ENCODE data around the gene USP9X. TPM values are rescaled to one million over a fixed set of nuclear protein-coding genes. Genes with fewer than 3 reads are reported as not detected.
"Not testable (repeated sequence)": the region's sequence is repeated elsewhere in the genome, so short reads cannot be mapped to it uniquely, and the experiment has no call there.

The USP9X gene
- total and polyA plus RNA-seq, 5 donors: 13.3 to 72.6 (median 59.1) TPM

GRCh38 chrX:41198410-41198809 lies 113.2 kb downstream of the USP9X start:
- WGBS: 94% methylated on average over 1 of the region's 1 CpG
- no peak overlapping the region for H3K4me3 ChIP-seq (ENCODE audit: low read length)
- H3K4me1 ChIP-seq (ENCODE audit: control insufficient read depth, insufficient read depth, low read length): no peaks in the 10 kb centered on the region
- H3K9me3 ChIP-seq (ENCODE audit: control insufficient read depth, low read length): no peaks in the 10 kb centered on the region
- H3K27me3 ChIP-seq (ENCODE audit: control insufficient read depth, insufficient read depth): no peaks in the 10 kb centered on the region
- intact Hi-C loops (cut with DNase I): no loop called here
- no peak for DNase-seq
- no peak for ATAC-seq
- no peak overlapping the region for H3K27ac ChIP-seq (ENCODE audit: low read length)

GRCh38 chrX:41200785-41201184 lies 115.5 kb downstream of the USP9X start:
- Histone ChIP-seq H3K27me3 (ENCODE audit: control insufficient read depth, insufficient read depth) (no peaks in the 10 kb centered on the region), H3K27ac (ENCODE audit: low read length) (no peak overlapping the region), H3K4me1 (ENCODE audit: control insufficient read depth, insufficient read depth, low read length) (no peaks in the 10 kb centered on the region), H3K9me3 (ENCODE audit: control insufficient read depth, low read length) (no peaks in the 10 kb centered on the region), H3K4me3 (ENCODE audit: low read length) (no peak overlapping the region)
- DNase-seq (no peak), ATAC-seq (no peak)
- WGBS: 97% methylated on average over 7 of the region's 7 CpGs
- intact Hi-C loops (cut with DNase I): no loop called here

- WGBS: 100% methylated on average over 1 of the region's 1 CpG
- Histone ChIP-seq H3K4me3 (ENCODE audit: low read length) (no peak overlapping the region), H3K4me1 (ENCODE audit: control insufficient read depth, insufficient read depth, low read length) (no peaks in the 10 kb centered on the region), H3K27ac (ENCODE audit: low read length) (no peak overlapping the region), H3K9me3 (ENCODE audit: control insufficient read depth, low read length) (no peaks in the 10 kb centered on the region), H3K27me3 (ENCODE audit: control insufficient read depth, insufficient read depth) (no peaks in the 10 kb centered on the region)
- ATAC-seq: no peak
- DNase-seq: no peak
- intact Hi-C loops (cut with DNase I): no loop called here
Observed at GRCh38 chrX:41209853-41210252, 124.6 kb downstream of the USP9X start.

DNA sequence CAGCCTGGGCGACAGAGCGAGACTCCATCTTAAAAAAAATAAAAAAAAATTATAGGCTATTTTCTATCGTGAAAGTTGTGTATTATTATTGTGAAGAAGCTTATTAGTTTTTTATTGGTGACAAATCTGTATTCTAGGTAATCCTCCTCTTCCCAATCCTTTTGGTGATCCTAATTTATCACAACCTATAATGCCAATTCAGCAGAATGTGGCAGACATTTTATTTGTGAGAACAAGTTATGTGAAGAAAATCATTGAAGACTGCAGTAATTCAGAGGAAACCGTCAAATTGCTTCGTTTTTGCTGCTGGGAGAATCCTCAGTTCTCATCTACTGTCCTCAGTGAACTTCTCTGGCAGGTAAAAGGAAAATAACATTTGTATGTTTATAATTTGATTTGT lies 139.4 kb downstream of the USP9X start:
- Histone ChIP-seq H3K9me3 (ENCODE audit: control insufficient read depth, low read length) (no peaks in the 10 kb centered on the region), H3K4me1 (ENCODE audit: control insufficient read depth, insufficient read depth, low read length) (no peaks in the 10 kb centered on the region), H3K27ac (ENCODE audit: low read length) (no peak overlapping the region), H3K27me3 (ENCODE audit: control insufficient read depth, insufficient read depth) (no peaks in the 10 kb centered on the region), H3K4me3 (ENCODE audit: low read length) (no peak overlapping the region)
- ATAC-seq (no peak), DNase-seq (no peak)
- 97% methylated on average over 5 of the region's 5 CpGs for WGBS
- intact Hi-C loops (cut with DNase I): no loop called here

DNA sequence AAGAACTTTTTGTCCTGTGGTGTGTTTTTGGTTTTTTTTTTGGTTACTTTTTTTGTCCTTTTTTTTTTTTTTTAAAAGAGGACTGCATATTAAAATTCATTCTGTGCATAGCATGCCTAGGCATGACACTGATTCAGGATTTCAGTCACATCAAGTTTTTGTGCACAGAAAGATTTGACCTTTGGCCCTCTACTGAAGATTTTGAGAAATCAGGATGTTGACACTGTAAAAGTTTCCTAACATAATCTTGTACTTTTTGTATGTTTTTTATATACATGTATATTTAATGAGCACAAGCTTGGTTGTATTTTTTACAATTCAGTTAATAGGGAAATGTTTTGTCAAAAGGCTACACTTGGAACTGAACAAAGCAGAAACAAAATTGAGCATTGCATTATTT lies 148.7 kb downstream of the USP9X start:
- intact Hi-C loops (cut with DNase I): no loop called here
- Histone ChIP-seq H3K27me3 (ENCODE audit: control insufficient read depth, insufficient read depth) (no peaks in the 10 kb centered on the region), H3K4me3 (ENCODE audit: low read length) (no peak overlapping the region), H3K4me1 (ENCODE audit: control insufficient read depth, insufficient read depth, low read length) (no peaks in the 10 kb centered on the region), H3K27ac (ENCODE audit: low read length) (no peak overlapping the region), H3K9me3 (ENCODE audit: control insufficient read depth, low read length) (no peaks in the 10 kb centered on the region)
- ATAC-seq: no peak
- DNase-seq: no peak

GRCh38 chrX:41234471-41234870 lies 149.2 kb downstream of the USP9X start:
- DNase-seq; intact Hi-C loops (cut with DNase I); H3K9me3 ChIP-seq (ENCODE audit: control insufficient read depth, low read length); H3K27ac ChIP-seq (ENCODE audit: low read length); H3K4me1 ChIP-seq (ENCODE audit: control insufficient read depth, insufficient read depth, low read length); H3K4me3 ChIP-seq (ENCODE audit: low read length); ATAC-seq; H3K27me3 ChIP-seq (ENCODE audit: control insufficient read depth, insufficient read depth): not testable (repeated sequence)
- 96% methylated on average over 13 of the region's 13 CpGs for WGBS

DNA sequence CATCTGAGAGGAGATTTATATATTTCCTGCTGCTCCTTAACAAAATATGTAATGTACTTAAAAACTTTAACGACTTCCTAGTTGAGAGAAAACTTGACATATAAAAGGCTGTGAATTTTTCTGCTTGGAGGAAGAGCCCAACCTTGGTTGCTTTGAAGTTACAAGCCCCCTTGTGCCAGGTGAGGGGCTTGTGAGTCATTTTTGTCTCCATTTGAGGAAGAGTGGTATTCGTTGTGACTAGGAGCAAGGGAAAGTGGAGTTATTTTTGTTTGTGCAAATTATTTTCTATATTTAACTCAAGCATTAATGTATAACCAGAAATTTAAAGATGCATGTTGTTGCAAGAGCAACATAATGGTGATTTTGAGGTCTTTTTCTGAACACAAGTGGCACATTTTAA lies 149.7 kb downstream of the USP9X start:
- Histone ChIP-seq H3K9me3 (ENCODE audit: control insufficient read depth, low read length) (no peaks in the 10 kb centered on the region), H3K4me1 (ENCODE audit: control insufficient read depth, insufficient read depth, low read length) (no peaks in the 10 kb centered on the region), H3K4me3 (ENCODE audit: low read length) (no peak overlapping the region), H3K27ac (ENCODE audit: low read length) (no peak overlapping the region), H3K27me3 (ENCODE audit: control insufficient read depth, insufficient read depth) (no peaks in the 10 kb centered on the region)
- DNase-seq: no peak
- intact Hi-C loops (cut with DNase I): no loop called here
- 59% methylated on average over 2 of the region's 2 CpGs for WGBS
- no peak for ATAC-seq

- no peaks in the 10 kb centered on the region for H3K4me1 ChIP-seq (ENCODE audit: control insufficient read depth, insufficient read depth, low read length)
- no peak for ATAC-seq
- H3K4me3 ChIP-seq (ENCODE audit: low read length): no peak overlapping the region
- no peaks in the 10 kb centered on the region for H3K27me3 ChIP-seq (ENCODE audit: control insufficient read depth, insufficient read depth)
- no peaks in the 10 kb centered on the region for H3K9me3 ChIP-seq (ENCODE audit: control insufficient read depth, low read length)
- intact Hi-C loops (cut with DNase I): no loop called here
- DNase-seq: no peak
- no peak overlapping the region for H3K27ac ChIP-seq (ENCODE audit: low read length)
Observed at GRCh38 chrX:41236629-41237028, 151.4 kb downstream of the USP9X start.

DNA sequence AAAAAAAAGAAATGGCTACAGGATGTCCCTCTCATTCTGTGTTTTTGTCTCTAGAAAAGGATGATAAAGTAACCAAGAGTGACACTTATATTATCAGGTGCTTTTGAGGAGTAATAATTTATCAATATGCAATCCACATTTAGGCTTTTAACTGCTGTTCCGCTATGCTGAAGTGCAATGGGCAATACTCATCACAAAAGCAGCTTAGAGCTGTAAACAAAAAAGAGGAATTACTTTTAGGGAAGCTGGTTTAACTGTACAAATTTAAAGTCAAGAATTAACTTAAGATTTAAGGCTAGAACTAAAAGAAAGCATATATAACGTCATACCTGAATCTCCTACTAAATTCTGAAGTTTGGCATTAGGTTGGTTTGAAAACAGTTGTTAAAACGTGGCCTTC lies 155.3 kb downstream of the USP9X start:
- H3K27me3 ChIP-seq (ENCODE audit: control insufficient read depth, insufficient read depth): no peaks in the 10 kb centered on the region
- no peak overlapping the region for H3K27ac ChIP-seq (ENCODE audit: low read length)
- 83% methylated on average over 3 of the region's 3 CpGs for WGBS
- no peak overlapping the region for H3K4me3 ChIP-seq (ENCODE audit: low read length)
- intact Hi-C loops (cut with DNase I): no loop called here
- no peak for ATAC-seq
- no peaks in the 10 kb centered on the region for H3K4me1 ChIP-seq (ENCODE audit: control insufficient read depth, insufficient read depth, low read length)
- no peak for DNase-seq
- H3K9me3 ChIP-seq (ENCODE audit: control insufficient read depth, low read length): no peaks in the 10 kb centered on the region

DNA sequence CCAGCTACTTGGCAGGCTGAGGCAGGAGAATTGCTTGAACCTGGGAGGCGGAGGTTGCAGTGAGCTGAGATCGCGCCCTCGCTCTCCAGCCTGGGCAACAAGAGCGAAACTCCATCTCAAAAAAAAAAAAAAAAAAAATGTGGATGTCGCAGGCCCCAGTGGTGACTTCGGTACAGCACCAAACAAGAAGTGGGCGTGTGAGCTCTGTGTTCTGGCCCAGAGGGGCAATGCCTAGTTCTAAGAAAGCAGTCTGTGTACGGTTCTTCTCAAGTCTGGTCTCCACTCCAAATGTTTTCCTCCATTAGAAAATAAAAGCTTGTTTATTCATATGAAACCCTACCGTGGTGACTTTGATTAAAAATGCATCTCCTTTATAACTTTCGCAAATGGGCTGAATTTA lies 156.7 kb downstream of the USP9X start:
- Histone ChIP-seq H3K4me1 (ENCODE audit: control insufficient read depth, insufficient read depth, low read length) (no peaks in the 10 kb centered on the region), H3K4me3 (ENCODE audit: low read length) (no peak overlapping the region), H3K9me3 (ENCODE audit: control insufficient read depth, low read length) (no peaks in the 10 kb centered on the region), H3K27me3 (ENCODE audit: control insufficient read depth, insufficient read depth) (no peaks in the 10 kb centered on the region), H3K27ac (ENCODE audit: low read length) (no peak overlapping the region)
- ATAC-seq (no peak), DNase-seq (no peak)
- 86% methylated on average over 11 of the region's 11 CpGs for WGBS
- intact Hi-C loops (cut with DNase I): no loop called here

GRCh38 chrX:41245641-41246040 lies 160.4 kb downstream of the USP9X start:
- no peak overlapping the region for H3K27ac ChIP-seq (ENCODE audit: low read length)
- H3K9me3 ChIP-seq (ENCODE audit: control insufficient read depth, low read length): no peaks in the 10 kb centered on the region
- no peaks in the 10 kb centered on the region for H3K27me3 ChIP-seq (ENCODE audit: control insufficient read depth, insufficient read depth)
- intact Hi-C loops (cut with DNase I): no loop called here
- no peaks in the 10 kb centered on the region for H3K4me1 ChIP-seq (ENCODE audit: control insufficient read depth, insufficient read depth, low read length)
- 75% methylated on average over 2 of the region's 2 CpGs for WGBS
- H3K4me3 ChIP-seq (ENCODE audit: low read length): no peak overlapping the region
- ATAC-seq (no peak), DNase-seq (no peak)

GRCh38 chrX:41250867-41251266 lies 165.6 kb downstream of the USP9X start:
- DNase-seq: no peak
- Histone ChIP-seq H3K27me3 (ENCODE audit: control insufficient read depth, insufficient read depth) (no peaks in the 10 kb centered on the region), H3K9me3 (ENCODE audit: control insufficient read depth, low read length) (no peaks in the 10 kb centered on the region), H3K4me3 (ENCODE audit: low read length) (no peak overlapping the region), H3K27ac (ENCODE audit: low read length) (no peak overlapping the region), H3K4me1 (ENCODE audit: control insufficient read depth, insufficient read depth, low read length) (no peaks in the 10 kb centered on the region)
- no peak for ATAC-seq
- WGBS: 89% methylated on average over 10 of the region's 10 CpGs
- intact Hi-C loops (cut with DNase I): no loop called here

Measured in right cardiac atrium (tissue), 5 donors.